ENCODE results near the gene ACOD1. TPM values are rescaled to one million over a fixed set of nuclear protein-coding genes. Genes with fewer than 3 reads are reported as not detected.
A peak's percentile ranks its signal among the peaks of the same experiment; 100 is the strongest.

ACOD1 gene
- total and polyA plus RNA-seq, 2 of the 13 experiments (the other 11 are each of a cell fraction or from before 2014, with no cell fraction given): not detected

DNA sequence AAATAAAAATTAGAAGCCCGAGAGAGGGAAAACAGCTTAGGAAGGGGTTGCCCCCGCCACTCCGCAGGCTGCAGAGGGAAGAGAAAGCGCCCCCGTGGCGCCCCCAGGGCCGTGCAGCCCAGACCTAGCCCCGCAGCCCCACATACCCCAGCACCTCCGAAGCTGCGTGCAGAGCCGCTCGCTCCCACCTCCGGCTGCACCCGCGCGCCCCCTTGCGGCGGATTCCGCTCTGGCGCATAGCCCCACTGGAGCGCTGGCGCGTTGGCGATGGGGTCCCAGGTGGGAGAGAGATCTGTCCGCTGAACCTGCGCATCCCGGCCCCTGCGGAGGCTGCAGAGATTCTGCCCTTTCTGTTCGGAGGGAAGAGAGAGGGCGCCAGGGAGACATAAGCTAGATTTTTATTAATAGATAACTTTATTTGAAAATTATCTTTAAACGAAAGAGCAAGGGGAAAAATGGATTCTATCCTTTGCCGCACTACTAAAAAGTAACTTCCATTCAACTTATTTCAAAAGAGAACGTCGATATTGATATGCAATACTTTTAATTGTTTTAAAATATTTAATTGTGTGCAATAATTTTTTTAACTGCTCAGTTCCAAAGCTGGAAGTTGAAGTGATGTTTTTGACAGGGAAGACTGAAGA lies 31.9 kb downstream of the ACOD1 start (continued):
- TF ChIP-seq, protein P1, sequence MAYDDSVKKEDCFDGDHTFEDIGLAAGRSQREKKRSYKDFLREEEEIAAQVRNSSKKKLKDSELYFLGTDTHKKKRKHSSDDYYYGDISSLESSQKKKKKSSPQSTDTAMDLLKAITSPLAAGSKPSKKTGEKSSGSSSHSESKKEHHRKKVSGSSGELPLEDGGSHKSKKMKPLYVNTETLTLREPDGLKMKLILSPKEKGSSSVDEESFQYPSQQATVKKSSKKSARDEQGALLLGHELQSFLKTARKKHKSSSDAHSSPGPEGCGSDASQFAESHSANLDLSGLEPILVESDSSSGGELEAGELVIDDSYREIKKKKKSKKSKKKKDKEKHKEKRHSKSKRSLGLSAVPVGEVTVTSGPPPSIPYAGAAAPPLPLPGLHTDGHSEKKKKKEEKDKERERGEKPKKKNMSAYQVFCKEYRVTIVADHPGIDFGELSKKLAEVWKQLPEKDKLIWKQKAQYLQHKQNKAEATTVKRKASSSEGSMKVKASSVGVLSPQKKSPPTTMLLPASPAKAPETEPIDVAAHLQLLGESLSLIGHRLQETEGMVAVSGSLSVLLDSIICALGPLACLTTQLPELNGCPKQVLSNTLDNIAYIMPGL (CRISPR knock-in tag; IDR thresholded peaks at IDR 0.05; ENCODE audit: borderline replicate concordance in 1 of 2, low read depth in 1 of 2): peak; percentile 91 to 92
- TF ChIP-seq HOXA7 (CRISPR knock-in tag; IDR thresholded peaks at IDR 0.05) (no peak), ETV5 (CRISPR knock-in tag; IDR thresholded peaks at IDR 0.05; ENCODE audit: borderline replicate concordance) (peak; percentile 37; the same call in 1 of the 2 replicates), MTA1 (CRISPR knock-in tag; IDR thresholded peaks at IDR 0.05; ENCODE audit: borderline replicate concordance) (0 out of 2 replicates have a peak, but pooled peaks have one; percentile 37), HNRNPLL (IDR thresholded peaks at IDR 0.05; ENCODE audit: low read depth, low read length, poor library complexity, severe bottlenecking) (peak; percentile 41), ZNF230 (CRISPR knock-in tag; IDR thresholded peaks at IDR 0.05) (0 out of 2 replicates have a peak, but pooled peaks have one; percentile 45), GATAD2A (CRISPR knock-in tag; IDR thresholded peaks at IDR 0.05) (0 out of 2 replicates have a peak, but pooled peaks have one; percentile 22), ZFP36L1 (CRISPR knock-in tag; IDR thresholded peaks at IDR 0.05) (peak; percentile 30; the same call in 1 of the 2 replicates)
- TF ChIP-seq, protein P2, sequence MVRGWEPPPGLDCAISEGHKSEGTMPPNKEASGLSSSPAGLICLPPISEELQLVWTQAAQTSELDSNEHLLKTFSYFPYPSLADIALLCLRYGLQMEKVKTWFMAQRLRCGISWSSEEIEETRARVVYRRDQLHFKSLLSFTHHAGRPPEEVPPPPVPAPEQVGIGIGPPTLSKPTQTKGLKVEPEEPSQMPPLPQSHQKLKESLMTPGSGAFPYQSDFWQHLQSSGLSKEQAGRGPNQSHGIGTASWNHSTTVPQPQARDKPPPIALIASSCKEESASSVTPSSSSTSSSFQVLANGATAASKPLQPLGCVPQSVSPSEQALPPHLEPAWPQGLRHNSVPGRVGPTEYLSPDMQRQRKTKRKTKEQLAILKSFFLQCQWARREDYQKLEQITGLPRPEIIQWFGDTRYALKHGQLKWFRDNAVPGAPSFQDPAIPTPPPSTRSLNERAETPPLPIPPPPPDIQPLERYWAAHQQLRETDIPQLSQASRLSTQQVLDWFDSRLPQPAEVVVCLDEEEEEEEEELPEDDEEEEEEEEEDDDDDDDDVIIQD (CRISPR knock-in tag; IDR thresholded peaks at IDR 0.05; ENCODE audit: low read depth): 0 out of 2 replicates have a peak, but pooled peaks have one; percentile 22
- TF ChIP-seq, protein P3, sequence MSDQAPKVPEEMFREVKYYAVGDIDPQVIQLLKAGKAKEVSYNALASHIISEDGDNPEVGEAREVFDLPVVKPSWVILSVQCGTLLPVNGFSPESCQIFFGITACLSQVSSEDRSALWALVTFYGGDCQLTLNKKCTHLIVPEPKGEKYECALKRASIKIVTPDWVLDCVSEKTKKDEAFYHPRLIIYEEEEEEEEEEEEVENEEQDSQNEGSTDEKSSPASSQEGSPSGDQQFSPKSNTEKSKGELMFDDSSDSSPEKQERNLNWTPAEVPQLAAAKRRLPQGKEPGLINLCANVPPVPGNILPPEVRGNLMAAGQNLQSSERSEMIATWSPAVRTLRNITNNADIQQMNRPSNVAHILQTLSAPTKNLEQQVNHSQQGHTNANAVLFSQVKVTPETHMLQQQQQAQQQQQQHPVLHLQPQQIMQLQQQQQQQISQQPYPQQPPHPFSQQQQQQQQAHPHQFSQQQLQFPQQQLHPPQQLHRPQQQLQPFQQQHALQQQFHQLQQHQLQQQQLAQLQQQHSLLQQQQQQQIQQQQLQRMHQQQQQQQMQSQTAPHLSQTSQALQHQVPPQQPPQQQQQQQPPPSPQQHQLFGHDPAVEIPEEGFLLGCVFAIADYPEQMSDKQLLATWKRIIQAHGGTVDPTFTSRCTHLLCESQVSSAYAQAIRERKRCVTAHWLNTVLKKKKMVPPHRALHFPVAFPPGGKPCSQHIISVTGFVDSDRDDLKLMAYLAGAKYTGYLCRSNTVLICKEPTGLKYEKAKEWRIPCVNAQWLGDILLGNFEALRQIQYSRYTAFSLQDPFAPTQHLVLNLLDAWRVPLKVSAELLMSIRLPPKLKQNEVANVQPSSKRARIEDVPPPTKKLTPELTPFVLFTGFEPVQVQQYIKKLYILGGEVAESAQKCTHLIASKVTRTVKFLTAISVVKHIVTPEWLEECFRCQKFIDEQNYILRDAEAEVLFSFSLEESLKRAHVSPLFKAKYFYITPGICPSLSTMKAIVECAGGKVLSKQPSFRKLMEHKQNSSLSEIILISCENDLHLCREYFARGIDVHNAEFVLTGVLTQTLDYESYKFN (CRISPR knock-in tag; conservative IDR thresholded peaks at IDR 0.05): peak; percentile 30; the same call in 1 of the 2 replicates
- TF ChIP-seq, protein P4, sequence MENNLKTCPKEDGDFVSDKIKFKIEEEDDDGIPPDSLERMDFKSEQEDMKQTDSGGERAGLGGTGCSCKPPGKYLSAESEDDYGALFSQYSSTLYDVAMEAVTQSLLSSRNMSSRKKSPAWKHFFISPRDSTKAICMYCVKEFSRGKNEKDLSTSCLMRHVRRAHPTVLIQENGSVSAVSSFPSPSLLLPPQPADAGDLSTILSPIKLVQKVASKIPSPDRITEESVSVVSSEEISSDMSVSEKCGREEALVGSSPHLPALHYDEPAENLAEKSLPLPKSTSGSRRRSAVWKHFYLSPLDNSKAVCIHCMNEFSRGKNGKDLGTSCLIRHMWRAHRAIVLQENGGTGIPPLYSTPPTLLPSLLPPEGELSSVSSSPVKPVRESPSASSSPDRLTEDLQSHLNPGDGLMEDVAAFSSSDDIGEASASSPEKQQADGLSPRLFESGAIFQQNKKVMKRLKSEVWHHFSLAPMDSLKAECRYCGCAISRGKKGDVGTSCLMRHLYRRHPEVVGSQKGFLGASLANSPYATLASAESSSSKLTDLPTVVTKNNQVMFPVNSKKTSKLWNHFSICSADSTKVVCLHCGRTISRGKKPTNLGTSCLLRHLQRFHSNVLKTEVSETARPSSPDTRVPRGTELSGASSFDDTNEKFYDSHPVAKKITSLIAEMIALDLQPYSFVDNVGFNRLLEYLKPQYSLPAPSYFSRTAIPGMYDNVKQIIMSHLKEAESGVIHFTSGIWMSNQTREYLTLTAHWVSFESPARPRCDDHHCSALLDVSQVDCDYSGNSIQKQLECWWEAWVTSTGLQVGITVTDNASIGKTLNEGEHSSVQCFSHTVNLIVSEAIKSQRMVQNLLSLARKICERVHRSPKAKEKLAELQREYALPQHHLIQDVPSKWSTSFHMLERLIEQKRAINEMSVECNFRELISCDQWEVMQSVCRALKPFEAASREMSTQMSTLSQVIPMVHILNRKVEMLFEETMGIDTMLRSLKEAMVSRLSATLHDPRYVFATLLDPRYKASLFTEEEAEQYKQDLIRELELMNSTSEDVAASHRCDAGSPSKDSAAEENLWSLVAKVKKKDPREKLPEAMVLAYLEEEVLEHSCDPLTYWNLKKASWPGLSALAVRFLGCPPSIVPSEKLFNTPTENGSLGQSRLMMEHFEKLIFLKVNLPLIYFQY (CRISPR knock-in tag; IDR thresholded peaks at IDR 0.05; ENCODE audit: borderline replicate concordance): peak; percentile 62; the same call in 1 of the 2 replicates
- TF ChIP-seq, protein P5, sequence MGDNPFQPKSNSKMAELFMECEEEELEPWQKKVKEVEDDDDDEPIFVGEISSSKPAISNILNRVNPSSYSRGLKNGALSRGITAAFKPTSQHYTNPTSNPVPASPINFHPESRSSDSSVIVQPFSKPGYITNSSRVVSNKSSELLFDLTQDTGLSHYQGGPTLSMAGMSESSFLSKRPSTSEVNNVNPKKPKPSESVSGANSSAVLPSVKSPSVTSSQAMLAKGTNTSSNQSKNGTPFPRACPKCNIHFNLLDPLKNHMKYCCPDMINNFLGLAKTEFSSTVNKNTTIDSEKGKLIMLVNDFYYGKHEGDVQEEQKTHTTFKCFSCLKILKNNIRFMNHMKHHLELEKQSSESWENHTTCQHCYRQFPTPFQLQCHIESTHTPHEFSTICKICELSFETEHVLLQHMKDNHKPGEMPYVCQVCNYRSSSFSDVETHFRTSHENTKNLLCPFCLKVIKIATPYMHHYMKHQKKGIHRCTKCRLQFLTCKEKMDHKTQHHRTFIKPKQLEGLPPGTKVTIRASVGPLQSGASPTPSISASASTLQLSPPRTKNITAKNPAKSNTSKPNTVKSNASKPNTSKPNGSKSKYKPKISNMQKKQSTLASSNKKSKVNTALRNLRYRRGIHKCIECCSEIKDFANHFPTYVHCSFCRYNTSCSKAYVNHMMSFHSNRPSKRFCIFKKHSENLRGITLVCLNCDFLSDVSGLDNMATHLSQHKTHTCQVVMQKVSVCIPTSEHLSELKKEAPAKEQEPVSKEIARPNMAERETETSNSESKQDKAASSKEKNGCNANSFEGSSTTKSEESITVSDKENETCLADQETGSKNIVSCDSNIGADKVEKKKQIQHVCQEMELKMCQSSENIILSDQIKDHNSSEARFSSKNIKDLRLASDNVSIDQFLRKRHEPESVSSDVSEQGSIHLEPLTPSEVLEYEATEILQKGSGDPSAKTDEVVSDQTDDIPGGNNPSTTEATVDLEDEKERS (CRISPR knock-in tag; IDR thresholded peaks at IDR 0.05): no peak
